Upper lobe of left lung (tissue), 6 donors: ENCODE data around the gene CDK13. TPM values are rescaled to one million over a fixed set of nuclear protein-coding genes. Genes with fewer than 3 reads are reported as not detected.

Experiments
- ATAC-seq, 2 donors: fragments of 200-7000 bp; cut with Tn5 transposase; one replicate each; pipeline ENCODE4 v1.9.1; 2022; ENCODE audit warnings: mild to moderate bottlenecking in 2 of 2, moderate library complexity in 2 of 2; ENCODE audit not compliant: low FRiP score in 2 of 2
- DNase-seq, 2 donors: peaks; one replicate each; pipeline ENCODE4 v3.0.0-alpha.2; 2019 to 2020
- H3K27ac ChIP-seq, 4 donors: fragments of 200-600 bp; sonication (generic); one replicate each; pipeline ENCODE4 v1.5.1; 2016 to 2019
- H3K27me3 ChIP-seq, 4 donors: fragments of 200-600 bp; sonication (generic); one replicate each; pipeline ENCODE4 v1.5.1; 2017 to 2019
- H3K36me3 ChIP-seq, 4 donors: fragments of 200-600 bp; sonication (generic); one replicate each; pipeline ENCODE4 v1.5.1; 2016 to 2019
- H3K4me1 ChIP-seq, 4 donors: fragments of 200-600 bp; sonication (generic); one replicate each; pipeline ENCODE4 v1.5.1; 2018 to 2019
- H3K4me3 ChIP-seq, 4 donors: fragments of 200-600 bp; sonication (generic); one replicate each; pipeline ENCODE4 v1.5.1; 2017 to 2019; ENCODE audit warnings: mild to moderate bottlenecking in 2 of 4, moderate library complexity in 1 of 4
- H3K9me3 ChIP-seq, 4 donors: fragments of 200-600 bp; sonication (generic); one replicate each; pipeline ENCODE4 v1.5.1; 2018 to 2019
- CTCF ChIP-seq, 6 experiments: fragments of 450-650 bp in 4 of 6; fragments of 200-600 bp in 2 of 6; sonication (generic) in 2 of 6; IDR thresholded peaks; one replicate each; pipeline ENCODE4 v1.5.1; 2016 to 2019; ENCODE audit warnings: antibody characterized with exemption in 6 of 6
- EP300 ChIP-seq, 4 donors: sonication (generic); formaldehyde crosslinking; IDR thresholded peaks; one replicate each; pipeline ENCODE4 v1.5.1; 2017; ENCODE audit warnings: antibody characterized with exemption in 4 of 4, control low read depth in 2 of 4
- POLR2A ChIP-seq, 4 donors: fragments of 450-650 bp; IDR thresholded peaks; one replicate each; pipeline ENCODE4 v1.5.1; 2016 to 2017; ENCODE audit warnings: antibody characterized with exemption in 4 of 4, mild to moderate bottlenecking in 2 of 4
- POLR2AphosphoS5 ChIP-seq, 2 donors: sonication (generic); formaldehyde crosslinking; IDR thresholded peaks; one replicate each; pipeline ENCODE4 v1.5.1; 2017; ENCODE audit warnings: antibody characterized with exemption in 2 of 2
- WGBS, 2 donors: methylation state at CpG; one replicate each; pipeline ENCODE4 v1.1.5; 2017 to 2018; 5-methylcytosine and 5-hydroxymethylcytosine counted together
- total RNA-seq, 6 donors: library from RNA; depleted of rRNA in 4 of 6; stranded (reverse); fragments of >200 nt in 4 of 6; gene quantifications; one replicate each; pipeline versions ENCODE4 v1.1.0 to v1.2.1, GENCODE V29; 2016 to 2021
- donor health status: DM: no; HTN: no; CAD: no; lungs with moderate emphysema.
- donor health status: DM: no; HTN: yes; CAD: no; lungs with severe emphysema.

The CDK13 gene
- total RNA-seq, 6 donors from 2014 or later: 39.0 to 145 (median 77.3) TPM

- WGBS, 2 donors: 97 to 98% methylated on average over 5 of the region's 5 CpGs
- DNase-seq: no peak
- Histone ChIP-seq H3K4me3 (no peak overlapping the region), H3K27ac (no peak overlapping the region), H3K4me1 (no peaks in the 10 kb centered on the region), H3K36me3 (peaks cover 0 to 1% (median 0%) of the 10 kb centered on the region in 4 donors), H3K9me3 (no peaks in the 10 kb centered on the region), H3K27me3 (no peaks in the 10 kb centered on the region)
- ATAC-seq: no peak
- TF ChIP-seq POLR2AphosphoS5 (IDR thresholded peaks at IDR 0.05) (no peak), POLR2A (IDR thresholded peaks at IDR 0.05) (no peak), CTCF (IDR thresholded peaks at IDR 0.05) (no peak), EP300 (IDR thresholded peaks at IDR 0.05) (no peak)
Observed at GRCh38 chr7:40072268-40072667, 122.2 kb downstream of the CDK13 start.

- no peak overlapping the region for H3K4me3 ChIP-seq
- H3K36me3 ChIP-seq: no peaks in the 10 kb centered on the region
- H3K27me3 ChIP-seq: no peaks in the 10 kb centered on the region
- no peaks in the 10 kb centered on the region for H3K4me1 ChIP-seq
- no peak overlapping the region for H3K27ac ChIP-seq
- TF ChIP-seq POLR2A (IDR thresholded peaks at IDR 0.05): no peak
- no peak for TF ChIP-seq EP300 (IDR thresholded peaks at IDR 0.05)
- no peak for TF ChIP-seq POLR2AphosphoS5 (IDR thresholded peaks at IDR 0.05)
- no peak for TF ChIP-seq CTCF (IDR thresholded peaks at IDR 0.05)
- ATAC-seq (no peak), DNase-seq (no peak)
- no peaks in the 10 kb centered on the region for H3K9me3 ChIP-seq
- WGBS, 2 donors: 95 to 99% methylated on average over 2 of the region's 2 CpGs
Observed at GRCh38 chr7:40073239-40073638, 123.2 kb downstream of the CDK13 start.

- H3K4me1 ChIP-seq: no peaks in the 10 kb centered on the region
- no peak overlapping the region for H3K4me3 ChIP-seq
- TF ChIP-seq POLR2AphosphoS5 (IDR thresholded peaks at IDR 0.05) (no peak), POLR2A (IDR thresholded peaks at IDR 0.05) (no peak)
- H3K27ac ChIP-seq: peak overlapping the region in 1 of 4 donors; percentile 10
- H3K36me3 ChIP-seq: peaks cover 0 to 26% (median 12%) of the 10 kb centered on the region in 4 donors
- WGBS, 2 donors: 52 to 60% methylated on average over 3 of the region's 3 CpGs
- DNase-seq (no peak), ATAC-seq (no peak)
- no peaks in the 10 kb centered on the region for H3K9me3 ChIP-seq
- no peaks in the 10 kb centered on the region for H3K27me3 ChIP-seq
Observed at GRCh38 chr7:40077849-40078248, 127.8 kb downstream of the CDK13 start.

- 95 to 98% methylated on average over 2 of the region's 2 CpGs for WGBS, 2 donors
- peaks cover 10 to 85% (median 51%) of the 10 kb centered on the region in 4 donors for H3K36me3 ChIP-seq
- TF ChIP-seq POLR2AphosphoS5 (IDR thresholded peaks at IDR 0.05) (no peak), CTCF (IDR thresholded peaks at IDR 0.05) (no peak), POLR2A (IDR thresholded peaks at IDR 0.05) (no peak), EP300 (IDR thresholded peaks at IDR 0.05) (no peak)
Observed at GRCh38 chr7:40092182-40092581, 142.1 kb downstream of the CDK13 start.

GRCh38 chr7:40093631-40094350 is 143.7 kb downstream of the CDK13 start:
- Histone ChIP-seq H3K27ac (no peak overlapping the region), H3K9me3 (no peaks in the 10 kb centered on the region), H3K4me3 (no peak overlapping the region), H3K36me3 (peaks cover under 1 to 73% (median 44%) of the 10 kb centered on the region in 4 donors), H3K4me1 (no peaks in the 10 kb centered on the region), H3K27me3 (no peaks in the 10 kb centered on the region)
- DNase-seq: no peak
- TF ChIP-seq POLR2A (IDR thresholded peaks at IDR 0.05) (no peak), EP300 (IDR thresholded peaks at IDR 0.05) (no peak), CTCF (IDR thresholded peaks at IDR 0.05) (no peak), POLR2AphosphoS5 (IDR thresholded peaks at IDR 0.05) (no peak)
- WGBS, 2 donors: 91 to 94% methylated on average over 8 of the region's 8 CpGs
- no peak for ATAC-seq

More at GRCh38 chr7:40092182-40092581, 142.1 kb downstream of the CDK13 start:
- ATAC-seq (no peak), DNase-seq (no peak)
- H3K27ac ChIP-seq: no peak overlapping the region
- H3K4me1 ChIP-seq: no peaks in the 10 kb centered on the region
- H3K27me3 ChIP-seq: no peaks in the 10 kb centered on the region
- no peaks in the 10 kb centered on the region for H3K9me3 ChIP-seq
- H3K4me3 ChIP-seq: no peak overlapping the region
